NB4 (cell line): Measurements from ENCODE around the gene SNAP29.

Experiments used
- CTCF ChIP-seq: IDR thresholded peaks from one replicate; pipeline ENCODE4 v1.5.1; 2012; ENCODE audit warnings: low read depth, low read length
- MAX ChIP-seq: IDR thresholded peaks from 2 replicates; pipeline ENCODE4 v1.6.1; 2011; ENCODE audit warnings: low read depth, low read length
- MYC ChIP-seq: IDR thresholded peaks from 2 replicates; pipeline ENCODE4 v1.6.1; 2011; ENCODE audit warnings: low read depth, low read length
- POLR2A ChIP-seq: IDR thresholded peaks from 2 replicates; pipeline ENCODE4 v1.6.1; 2011; ENCODE audit warnings: mild to moderate bottlenecking; ENCODE audit not compliant: insufficient read length; ENCODE audit errors: extremely low read depth

DNA sequence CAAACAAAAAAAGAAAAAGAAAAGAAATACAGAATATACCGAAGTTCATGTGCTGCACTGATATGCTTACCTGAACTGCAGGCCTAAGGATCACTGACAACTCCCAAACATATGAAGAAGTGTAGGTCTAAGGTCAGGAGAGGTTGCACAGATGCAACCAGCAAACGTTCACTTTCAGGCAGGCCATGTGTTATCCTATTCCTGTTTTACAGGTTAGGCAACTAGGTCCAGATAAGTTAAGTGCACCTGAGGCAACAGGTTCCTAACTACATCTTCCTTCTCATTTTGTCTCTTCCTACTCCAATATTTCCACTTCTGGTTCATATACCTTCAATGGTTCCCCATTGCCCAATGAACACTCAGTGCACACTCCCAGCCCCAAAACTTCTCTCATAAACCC, 15.3 kb upstream of the SNAP29 start:
- TF ChIP-seq CTCF (no peak), POLR2A (no peak), MAX (no peak), MYC (no peak)
